H1 (cell line): Measurements from ENCODE around the gene NRXN3. TPM values are rescaled to one million over a fixed set of nuclear protein-coding genes. Genes with fewer than 3 reads are reported as not detected.

ENCODE experiments used
- CHD7 ChIP-seq: fragments of 300-600 bp; sonication (generic); IDR thresholded peaks from 2 replicates; pipeline ENCODE4 v1.7.1; 2012; ENCODE audit warnings: low read length, moderate library complexity, mild to moderate bottlenecking, inconsistent platforms; ENCODE audit not compliant: insufficient replicate concordance
- polyA plus RNA-seq, 7 experiments: library from polyadenylated mRNA; depleted of rRNA in 3 of 7; stranded (reverse) in 5 of 7; unstranded in 2 of 7; fragments of >200 nt in 5 of 7; fragments of 200-250 nt in 2 of 7; gene quantifications; 1 replicate in 5 of 7; 2 replicates in 1 of 7; 4 replicates in 1 of 7; pipeline versions ENCODE4 v1.2.1 to v1.2.3, GENCODE V29; 2011 to 2013; ENCODE audit warnings: missing spikeins in 2 of 7, mixed read lengths in 2 of 7
- total RNA-seq: library from RNA; stranded (reverse); fragmentation: NEBNext Ultra II Directional; extraction: Animal tissue kit (Norgen Biotek cat#: 25700); gene quantifications from 2 replicates; pipeline ENCODE4 v1.2.1, GENCODE V29; 2021

NRXN3 gene
- total and polyA plus RNA-seq, 2 of the 8 experiments (the other 6 are each of a cell fraction or from before 2014, with no cell fraction given), result 2.6 to 4.1 TPM

- TF ChIP-seq CHD7, result no peak
Observed at GRCh38 chr14:78534141-78534540, 364.0 kb downstream of the NRXN3 start (continued).
